GM19023 (cell line): Measurements from ENCODE around the gene UPF1.

Source experiments
- ATAC-seq: cut with Tn5 transposase; IDR thresholded peaks from one replicate; pipeline ENCODE4 v1.9.1; 2021; ENCODE audit warnings: mild to moderate bottlenecking, moderate library complexity; ENCODE audit not compliant: unreplicated experiment

UPF1 gene

DNA sequence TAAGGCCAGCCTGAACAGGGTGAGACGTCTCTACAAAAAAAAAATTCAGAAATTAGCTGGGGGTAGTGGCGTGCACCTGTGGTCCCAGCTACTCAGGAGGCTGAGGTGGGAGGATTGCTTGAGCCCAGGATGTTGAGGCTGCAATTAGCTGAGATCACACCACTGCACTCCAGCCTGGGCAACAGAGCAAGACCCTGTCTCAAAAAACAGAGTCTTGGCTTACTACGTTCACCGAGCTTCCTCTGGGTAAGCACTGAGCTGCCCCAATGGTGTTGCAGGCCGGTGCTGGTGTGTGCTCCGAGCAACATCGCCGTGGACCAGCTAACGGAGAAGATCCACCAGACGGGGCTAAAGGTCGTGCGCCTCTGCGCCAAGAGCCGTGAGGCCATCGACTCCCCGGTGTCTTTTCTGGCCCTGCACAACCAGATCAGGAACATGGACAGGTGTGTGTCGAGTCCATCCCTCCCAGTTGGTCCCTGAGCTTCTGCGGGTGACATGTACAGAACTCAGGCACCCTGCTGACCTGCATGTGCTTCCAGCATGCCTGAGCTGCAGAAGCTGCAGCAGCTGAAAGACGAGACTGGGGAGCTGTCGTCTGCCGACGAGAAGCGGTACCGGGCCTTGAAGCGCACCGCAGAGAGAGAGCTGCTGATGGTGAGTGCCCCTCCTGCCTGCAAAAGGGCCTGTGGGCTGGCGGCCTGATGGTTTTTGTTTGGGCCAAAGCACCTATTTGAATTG, 24.1 kb downstream of the UPF1 start:
- ATAC-seq: no peak

DNA sequence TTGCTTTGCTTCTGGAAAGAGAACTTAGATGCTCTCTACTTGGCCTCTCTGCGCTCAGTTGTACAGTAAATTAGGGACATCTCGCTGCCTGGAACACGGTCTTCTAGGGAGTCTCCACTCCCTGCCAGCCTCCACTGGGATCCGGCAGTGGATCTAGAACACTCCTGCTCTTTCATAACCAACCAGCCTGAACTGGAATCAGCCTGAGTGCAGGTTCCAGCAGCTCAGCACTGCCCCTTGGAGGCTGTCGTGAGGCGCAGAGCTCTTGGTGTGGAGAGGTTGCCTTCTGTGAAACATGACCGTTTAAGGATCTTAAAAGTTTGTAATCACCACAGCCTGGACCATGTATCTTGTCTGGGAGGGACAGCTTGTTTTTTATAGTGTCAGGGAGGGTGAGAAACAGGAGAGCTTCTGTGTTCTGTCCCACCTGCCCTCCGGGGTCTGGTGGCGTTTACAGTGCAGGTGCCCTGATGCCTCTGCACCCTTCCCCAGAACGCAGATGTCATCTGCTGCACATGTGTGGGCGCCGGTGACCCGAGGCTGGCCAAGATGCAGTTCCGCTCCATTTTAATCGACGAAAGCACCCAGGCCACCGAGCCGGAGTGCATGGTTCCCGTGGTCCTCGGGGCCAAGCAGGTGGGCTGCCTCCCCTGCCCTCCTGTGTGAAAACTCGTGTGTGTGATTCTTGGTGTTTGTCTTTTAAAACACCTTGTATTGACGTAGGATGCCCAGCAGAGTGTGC, 24.8 kb downstream of the UPF1 start:
- no peak for ATAC-seq

DNA sequence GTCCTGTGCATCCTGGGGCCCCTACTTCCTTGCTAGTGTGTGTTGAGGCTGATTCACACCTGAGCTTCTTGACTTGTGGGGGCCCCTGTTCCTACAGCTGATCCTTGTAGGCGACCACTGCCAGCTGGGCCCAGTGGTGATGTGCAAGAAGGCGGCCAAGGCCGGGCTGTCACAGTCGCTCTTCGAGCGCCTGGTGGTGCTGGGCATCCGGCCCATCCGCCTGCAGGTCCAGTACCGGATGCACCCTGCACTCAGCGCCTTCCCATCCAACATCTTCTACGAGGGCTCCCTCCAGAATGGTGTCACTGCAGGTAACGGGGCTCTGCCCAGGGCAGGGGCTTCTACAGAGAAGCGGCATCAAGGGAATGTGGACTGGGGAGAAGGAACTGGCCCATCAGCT, 25.5 kb downstream of the UPF1 start:
- no peak for ATAC-seq

DNA sequence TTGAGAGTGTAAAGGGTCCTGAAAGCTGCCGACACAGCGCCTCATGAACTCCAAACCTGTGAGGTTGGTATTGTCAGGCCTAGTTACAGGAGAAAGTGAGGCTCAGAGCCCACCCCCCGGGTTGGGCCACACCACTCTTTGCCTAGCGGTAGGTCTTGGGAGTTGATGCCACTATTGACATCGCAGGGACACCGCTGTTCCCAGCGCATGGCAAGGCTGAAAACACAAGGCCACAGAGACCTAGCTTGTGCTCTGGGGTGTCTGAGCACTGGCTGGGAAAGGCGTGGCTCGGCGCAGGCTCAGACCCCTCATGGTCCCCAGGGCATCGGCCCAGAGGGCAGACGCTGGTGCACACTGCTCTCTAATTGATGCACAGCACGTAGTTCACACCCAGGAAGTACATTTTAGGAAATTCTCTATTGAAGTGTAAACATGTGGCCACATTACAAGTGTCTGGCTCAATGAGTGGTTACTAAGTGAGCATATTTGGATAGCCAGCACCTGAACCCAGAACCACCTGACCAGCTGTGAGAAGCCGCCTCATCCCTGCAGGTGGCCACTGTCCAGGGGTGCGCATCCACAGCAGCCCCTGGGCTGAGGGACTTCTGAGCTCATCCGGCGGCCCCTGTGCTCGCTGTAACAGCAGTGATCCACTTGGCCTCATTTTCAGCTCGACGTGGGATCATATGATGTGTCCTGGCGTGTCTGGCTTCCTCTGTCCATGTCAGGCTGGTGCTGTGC, 27.3 kb downstream of the UPF1 start:
- ATAC-seq: no peak

GRCh38 chr19:18859676-18860301, 28.0 kb downstream of the UPF1 start:
- no peak for ATAC-seq

DNA sequence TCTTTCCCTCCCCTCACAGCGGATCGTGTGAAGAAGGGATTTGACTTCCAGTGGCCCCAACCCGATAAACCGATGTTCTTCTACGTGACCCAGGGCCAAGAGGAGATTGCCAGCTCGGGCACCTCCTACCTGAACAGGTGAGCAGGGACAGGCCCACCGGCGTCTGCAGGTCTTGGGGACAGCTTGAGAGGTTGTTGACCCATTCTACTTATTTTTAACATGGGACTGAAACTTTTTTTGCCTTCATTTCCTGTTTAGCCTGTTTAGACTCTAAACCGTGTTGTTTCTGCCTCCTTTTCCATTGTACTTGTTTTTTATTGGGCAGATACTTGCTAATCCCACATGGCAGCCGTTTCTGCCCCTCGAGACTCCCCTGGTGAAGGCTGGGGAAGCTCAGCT, 28.5 kb downstream of the UPF1 start:
- ATAC-seq: no peak

GRCh38 chr19:18860725-18861124, 29.0 kb downstream of the UPF1 start:
- no peak for ATAC-seq

DNA sequence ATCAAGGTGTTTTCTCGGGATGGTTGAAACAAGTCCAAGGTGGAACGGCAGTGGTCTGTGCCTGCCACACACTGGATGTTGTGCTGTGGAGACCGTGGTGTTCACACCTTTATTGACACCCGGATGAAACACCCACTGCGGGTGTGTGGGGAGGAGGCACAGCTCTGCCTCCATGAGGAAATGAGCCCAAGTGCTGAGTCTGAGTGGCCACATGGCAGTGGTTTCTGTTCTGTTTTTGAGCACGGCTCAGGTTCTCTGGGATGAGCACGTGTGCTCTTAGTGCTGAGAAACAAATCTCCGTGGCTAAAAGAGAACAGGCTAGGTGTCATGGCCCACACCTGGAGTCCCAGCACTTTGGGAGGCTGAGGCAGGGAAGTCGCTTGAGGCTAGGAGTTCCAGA, 29.5 kb downstream of the UPF1 start:
- ATAC-seq: no peak

DNA sequence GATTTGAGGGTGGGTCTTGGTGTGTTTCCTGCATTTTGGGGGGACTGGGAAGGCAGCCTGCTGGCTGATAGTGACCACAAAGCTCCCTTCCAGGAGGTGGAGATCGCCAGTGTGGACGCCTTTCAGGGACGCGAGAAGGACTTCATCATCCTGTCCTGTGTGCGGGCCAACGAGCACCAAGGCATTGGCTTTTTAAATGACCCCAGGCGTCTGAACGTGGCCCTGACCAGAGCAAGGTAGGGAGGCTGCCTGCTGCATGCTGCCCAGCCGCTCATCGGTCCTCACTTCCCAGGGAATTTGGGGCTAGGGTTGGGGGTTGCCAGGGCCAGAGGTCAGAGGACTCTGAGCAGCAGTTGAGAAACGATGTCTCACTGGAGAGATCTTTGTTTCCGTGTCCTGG, 30.2 kb downstream of the UPF1 start:
- ATAC-seq: no peak

GRCh38 chr19:18862976-18863842, 31.4 kb downstream of the UPF1 start:
- ATAC-seq: no peak

DNA sequence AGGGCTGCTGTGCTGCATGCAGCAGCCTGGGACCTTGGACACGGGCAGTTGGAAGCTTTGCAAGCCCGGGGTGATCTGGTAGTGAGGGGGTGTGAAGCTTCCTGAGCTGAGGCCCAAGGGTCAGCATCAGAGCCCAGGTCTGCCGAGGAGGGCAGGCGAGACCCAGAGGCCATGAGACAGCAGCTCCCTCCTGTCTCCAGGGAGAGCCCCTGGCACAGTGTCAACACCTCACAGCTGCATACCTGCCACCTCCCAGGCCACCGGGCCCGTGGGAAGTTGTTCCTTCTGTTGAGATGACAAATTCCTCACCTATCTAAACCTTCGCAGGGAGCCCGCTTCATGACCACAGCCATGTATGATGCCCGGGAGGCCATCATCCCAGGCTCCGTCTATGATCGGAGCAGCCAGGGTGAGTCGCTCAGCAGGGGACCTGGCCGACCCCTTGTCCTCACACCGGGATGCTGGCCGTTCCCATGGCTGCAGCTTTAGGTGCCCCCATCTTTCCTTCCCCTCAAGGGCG, 32.1 kb downstream of the UPF1 start:
- no peak for ATAC-seq

DNA sequence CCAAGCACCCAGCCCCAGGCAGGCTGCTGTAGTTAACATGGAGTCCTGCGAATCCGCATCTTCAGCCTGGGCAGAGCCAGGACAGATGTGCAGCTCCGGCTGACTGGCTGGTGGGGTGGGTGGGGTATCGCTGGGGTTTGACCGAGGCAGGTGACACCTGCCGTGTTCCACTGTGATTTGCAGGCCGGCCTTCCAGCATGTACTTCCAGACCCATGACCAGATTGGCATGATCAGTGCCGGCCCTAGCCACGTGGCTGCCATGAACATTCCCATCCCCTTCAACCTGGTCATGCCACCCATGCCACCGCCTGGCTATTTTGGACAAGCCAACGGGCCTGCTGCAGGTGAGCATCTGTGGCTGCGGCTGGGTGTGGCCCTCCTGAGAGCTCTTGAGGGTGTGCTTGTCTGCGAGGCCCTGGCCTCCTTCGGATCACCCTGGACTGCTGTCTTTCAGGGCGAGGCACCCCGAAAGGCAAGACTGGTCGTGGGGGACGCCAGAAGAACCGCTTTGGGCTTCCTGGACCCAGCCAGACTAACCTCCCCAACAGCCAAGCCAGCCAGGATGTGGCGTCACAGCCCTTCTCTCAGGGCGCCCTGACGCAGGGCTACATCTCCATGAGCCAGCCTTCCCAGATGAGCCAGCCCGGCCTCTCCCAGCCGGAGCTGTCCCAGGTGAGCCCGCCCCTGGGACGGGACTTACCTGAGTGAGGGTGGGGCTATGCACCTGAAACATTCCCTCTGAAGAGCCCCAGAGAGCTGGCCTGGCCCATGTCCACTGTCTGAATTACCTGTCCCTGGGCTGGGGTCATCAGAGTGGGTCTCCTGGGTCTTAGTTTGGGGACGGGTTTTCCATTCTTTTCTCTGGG, 33.6 kb downstream of the UPF1 start:
- no peak for ATAC-seq

GRCh38 chr19:18865973-18866799, 34.4 kb downstream of the UPF1 start:
- no peak for ATAC-seq

DNA sequence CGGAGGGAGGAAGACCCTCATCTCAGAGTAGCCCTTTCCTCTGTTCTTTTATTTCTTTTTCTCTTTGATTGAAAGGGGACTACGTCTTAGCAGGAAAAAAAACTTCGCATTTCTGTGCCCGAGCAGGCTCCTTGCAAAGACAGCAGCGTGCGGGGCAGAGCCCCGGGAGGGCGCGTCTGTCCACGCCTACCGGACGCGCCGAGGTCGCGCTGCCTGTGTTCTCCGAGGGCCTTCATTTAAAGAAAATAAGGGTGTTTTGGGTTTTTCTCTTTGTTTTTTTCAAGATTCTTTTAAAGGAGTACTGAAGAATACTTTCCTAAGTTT, 35.0 kb downstream of the UPF1 start:
- no peak for ATAC-seq

DNA sequence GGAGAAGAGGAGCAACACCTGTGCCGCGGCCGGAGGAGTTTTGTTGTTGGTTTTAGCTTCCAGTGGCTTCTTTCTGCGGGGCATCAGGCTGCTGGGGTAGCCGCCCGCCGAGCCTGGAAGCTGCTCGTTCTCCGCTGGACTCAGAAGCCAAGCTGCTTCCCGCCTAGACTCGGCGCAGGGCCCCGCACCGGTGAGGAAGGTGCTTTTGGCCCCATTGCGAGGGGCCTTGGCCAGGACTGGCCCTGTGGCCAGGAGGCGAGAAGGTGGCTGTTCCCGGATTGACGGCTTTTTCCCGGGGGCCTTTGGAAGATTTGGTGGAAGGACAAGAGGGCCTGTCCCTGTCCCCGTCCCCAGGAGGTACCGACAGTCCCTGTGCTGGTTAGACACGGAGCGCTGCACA, 35.4 kb downstream of the UPF1 start:
- ATAC-seq: no peak

DNA sequence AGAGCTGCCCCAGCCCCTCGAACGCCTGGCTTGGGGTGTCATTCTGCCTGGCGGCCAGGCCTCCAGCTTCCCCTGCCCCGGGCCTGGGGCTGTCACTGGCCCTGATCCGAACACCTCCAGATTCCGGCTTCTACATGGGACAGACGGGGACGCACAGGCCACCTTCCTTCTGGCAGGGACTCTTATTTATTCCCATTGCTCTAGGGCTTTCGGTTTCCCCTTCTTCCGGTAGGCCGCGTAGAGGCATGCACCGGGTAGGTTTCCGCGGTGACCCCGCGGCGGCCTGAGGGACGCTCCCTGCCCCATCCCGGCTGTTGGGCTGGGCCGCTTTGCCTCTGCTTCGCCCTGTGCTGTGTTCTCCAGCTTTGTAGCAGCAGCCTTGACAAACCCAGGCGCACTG, 36.0 kb downstream of the UPF1 start:
- no peak for ATAC-seq

DNA sequence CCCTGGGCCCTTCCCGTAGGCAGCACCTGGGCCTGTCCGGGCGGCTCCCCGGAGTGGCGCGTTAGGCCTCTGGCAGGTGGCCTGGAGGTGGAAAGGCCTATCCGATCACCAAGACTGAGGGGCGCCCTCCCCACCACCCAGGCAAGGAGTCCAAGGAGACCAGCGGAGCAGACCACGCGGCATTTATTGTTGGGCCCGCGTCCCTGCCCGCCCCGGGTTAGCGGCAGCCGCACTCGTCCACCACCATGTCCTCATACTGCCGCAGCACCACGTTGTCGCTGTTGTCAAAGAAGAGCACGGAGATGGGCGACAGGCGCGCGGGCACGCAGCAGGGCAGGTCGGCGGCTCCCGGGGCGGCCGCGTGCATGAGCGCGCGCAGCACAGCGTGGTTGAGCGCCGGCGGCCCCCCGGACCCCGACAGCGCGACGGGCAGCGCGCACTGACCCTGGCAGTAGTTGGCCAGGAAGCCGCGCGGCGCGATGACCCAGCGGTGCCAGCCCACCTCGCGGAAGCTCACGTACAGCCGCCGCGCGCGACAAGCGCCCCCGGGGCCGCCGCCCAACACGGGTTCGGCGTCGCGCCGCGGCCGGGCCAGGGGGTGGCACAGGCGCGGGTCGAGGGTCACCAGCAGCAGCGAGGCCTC, 36.7 kb downstream of the UPF1 start:
- ATAC-seq: no peak

- ATAC-seq: no peak
Measured at GRCh38 chr19:18869023-18869618, 37.4 kb downstream of the UPF1 start.
